Stimulated activated CD4-positive, alpha-beta T cell treated with anti-CD3 and anti-CD28 coated beads, Interleukin-4, amount 100 ng/mL, for 1 hour (primary cell): ENCODE results near the gene RNF39.
"Not testable (repeated sequence)": the region's sequence is repeated elsewhere in the genome, so short reads cannot be mapped to it uniquely, and the experiment has no call there.

Experiments used
- DNase-seq: peaks from one replicate; pipeline ENCODE4 v3.0.0-alpha.2; 2020

Gene RNF39

GRCh38 chr6:30060606-30061091 is 14.9 kb downstream of the RNF39 start:
- DNase-seq, result peak; percentile 42

GRCh38 chr6:30055513-30055912 is 20.1 kb downstream of the RNF39 start:
- DNase-seq, result no peak

- DNase-seq, result no peak
Observed at GRCh38 chr6:30053682-30054081, 21.9 kb downstream of the RNF39 start.

- DNase-seq, result no peak
Observed at GRCh38 chr6:30047220-30047619, 28.3 kb downstream of the RNF39 start.

- no peak for DNase-seq
Observed at GRCh38 chr6:30044630-30045029, 30.9 kb downstream of the RNF39 start.

GRCh38 chr6:30043744-30044143 is 31.8 kb downstream of the RNF39 start:
- no peak for DNase-seq

- no peak for DNase-seq
Observed at GRCh38 chr6:30042914-30043313, 32.7 kb downstream of the RNF39 start.

GRCh38 chr6:30042476-30042875 is 33.1 kb downstream of the RNF39 start:
- DNase-seq, result no peak

- no peak for DNase-seq
Observed at GRCh38 chr6:30041821-30042220, 33.7 kb downstream of the RNF39 start.

- DNase-seq, result no peak
Observed at GRCh38 chr6:30041221-30041620, 34.3 kb downstream of the RNF39 start.

GRCh38 chr6:30037182-30037788 is 38.3 kb downstream of the RNF39 start:
- no peak for DNase-seq

- DNase-seq, result no peak
Observed at GRCh38 chr6:30035784-30036183, 39.8 kb downstream of the RNF39 start.

- not testable (repeated sequence) for DNase-seq
Observed at GRCh38 chr6:30033440-30033839, 42.1 kb downstream of the RNF39 start.

- no peak for DNase-seq
Observed at GRCh38 chr6:30031381-30031780, 44.2 kb downstream of the RNF39 start.

- no peak for DNase-seq
Observed at GRCh38 chr6:30029588-30029987, 46.0 kb downstream of the RNF39 start.

GRCh38 chr6:30025186-30025585 is 50.4 kb downstream of the RNF39 start:
- DNase-seq, result no peak

GRCh38 chr6:30022712-30023111 is 52.9 kb downstream of the RNF39 start:
- not testable (repeated sequence) for DNase-seq

- no peak for DNase-seq
Observed at GRCh38 chr6:30022189-30022588, 53.4 kb downstream of the RNF39 start.

- DNase-seq, result no peak
Observed at GRCh38 chr6:30020626-30021025, 54.9 kb downstream of the RNF39 start.
